Activated CD4-positive, alpha-beta memory T cell treated with anti-CD3 and anti-CD28 coated beads for 36 hours (primary cell): ENCODE data around the gene RBM6. TPM values are rescaled to one million over a fixed set of nuclear protein-coding genes. Genes with fewer than 3 reads are reported as not detected.
"Not testable (repeated sequence)": the region's sequence is repeated elsewhere in the genome, so short reads cannot be mapped to it uniquely, and the experiment has no call there.

Source experiments
- CTCF ChIA-PET: fragments of 350-600 bp; sonication (Branson Sonifier 250); formaldehyde crosslinking; loops from one replicate; lab custom pipeline; 2021; ENCODE audit warnings: antibody characterized with exemption, inconsistent platforms; lab: Charles Lee
- POLR2A ChIA-PET: fragments of 350-600 bp; sonication (Branson Sonifier 250); formaldehyde crosslinking; loops from one replicate; lab custom pipeline; 2021; ENCODE audit warnings: antibody characterized with exemption; lab: Charles Lee
- DNase-seq: peaks from one replicate; pipeline ENCODE4 v3.0.0-alpha.2; 2020
- H3K27ac Mint-ChIP-seq: one replicate; pipeline ENCODE4 v1.8.0; 2021; ENCODE audit warnings: mixed read lengths
- H3K27me3 Mint-ChIP-seq: one replicate; pipeline ENCODE4 v1.8.0; 2021; ENCODE audit warnings: mixed read lengths
- H3K36me3 Mint-ChIP-seq: one replicate; pipeline ENCODE4 v1.8.0; 2021; ENCODE audit warnings: mixed read lengths
- H3K4me1 Mint-ChIP-seq: one replicate; pipeline ENCODE4 v1.8.0; 2021; ENCODE audit warnings: low read depth, mixed read lengths
- H3K4me3 Mint-ChIP-seq: one replicate; pipeline ENCODE4 v1.8.0; 2021; ENCODE audit warnings: mild to moderate bottlenecking, mixed read lengths
- H3K9me3 Mint-ChIP-seq: one replicate; pipeline ENCODE4 v1.8.0; 2021; ENCODE audit warnings: mixed read lengths
- intact Hi-C: fragments of 100-400 bp; cut with micrococcal nuclease; formaldehyde crosslinking; loops from one replicate; pipeline ENCODE4 v1.15.1; 2023
- total RNA-seq, 2 experiments: library from RNA; stranded (reverse); gene quantifications; one replicate each; pipeline ENCODE4 v1.2.3, GENCODE V29; 2021

RBM6 gene
- total RNA-seq, 2 experiments from 2014 or later: 73.5 to 83.7 TPM

GRCh38 chr3:50050361-50050760 lies 110.4 kb downstream of the RBM6 start:
- no peaks in the 10 kb centered on the region for H3K27me3 Mint-ChIP-seq
- intact Hi-C loops: no loop called here
- DNase-seq: no peak
- H3K9me3 Mint-ChIP-seq: no peaks in the 10 kb centered on the region
- H3K4me1 Mint-ChIP-seq: peaks cover 4% of the 10 kb centered on the region
- no peak overlapping the region for H3K27ac Mint-ChIP-seq
- ChIA-PET POLR2A (no interaction called here), CTCF (no interaction called here)
- H3K4me3 Mint-ChIP-seq: no peak overlapping the region
- peaks cover 28% of the 10 kb centered on the region for H3K36me3 Mint-ChIP-seq

- ChIA-PET POLR2A (no interaction called here), CTCF (no interaction called here)
- no peaks in the 10 kb centered on the region for H3K9me3 Mint-ChIP-seq
Measured at GRCh38 chr3:50057756-50058155, 117.8 kb downstream of the RBM6 start.

GRCh38 chr3:50068134-50068533 lies 128.2 kb downstream of the RBM6 start:
- ChIA-PET POLR2A (no interaction called here), CTCF (interaction anchor here (1.0 kb wide), 1 partner anchor 229 kb away, joined by 3 read pairs; no protein-coding TSS in a partner anchor)
- no peak overlapping the region for H3K4me3 Mint-ChIP-seq
- no peaks in the 10 kb centered on the region for H3K27me3 Mint-ChIP-seq
- H3K36me3 Mint-ChIP-seq: peaks cover 40% of the 10 kb centered on the region
- no peaks in the 10 kb centered on the region for H3K4me1 Mint-ChIP-seq
- H3K9me3 Mint-ChIP-seq: no peaks in the 10 kb centered on the region
- intact Hi-C loops: no loop called here
- H3K27ac Mint-ChIP-seq: no peak overlapping the region
- no peak for DNase-seq

More at GRCh38 chr3:50057756-50058155, 117.8 kb downstream of the RBM6 start:
- no peak overlapping the region for H3K4me3 Mint-ChIP-seq
- no peaks in the 10 kb centered on the region for H3K27me3 Mint-ChIP-seq
- intact Hi-C loops: no loop called here
- peaks cover 45% of the 10 kb centered on the region for H3K36me3 Mint-ChIP-seq
- no peak overlapping the region for H3K27ac Mint-ChIP-seq
- no peak for DNase-seq
- H3K4me1 Mint-ChIP-seq: no peaks in the 10 kb centered on the region

GRCh38 chr3:50078091-50078490 lies 138.1 kb downstream of the RBM6 start:
- Mint-ChIP-seq H3K4me1 (peaks cover 16% of the 10 kb centered on the region), H3K36me3 (peaks cover 13% of the 10 kb centered on the region), H3K4me3 (no peak overlapping the region), H3K27ac (peak overlapping the region; percentile 19), H3K9me3 (no peaks in the 10 kb centered on the region), H3K27me3 (no peaks in the 10 kb centered on the region)
- ChIA-PET CTCF (no interaction called here), POLR2A (no interaction called here)
- intact Hi-C loops: no loop called here
- no peak for DNase-seq

GRCh38 chr3:50078622-50079021 lies 138.7 kb downstream of the RBM6 start:
- Mint-ChIP-seq H3K27me3 (no peaks in the 10 kb centered on the region), H3K9me3 (no peaks in the 10 kb centered on the region), H3K4me3 (no peak overlapping the region), H3K36me3 (peaks cover 11% of the 10 kb centered on the region), H3K27ac (peak overlapping the region; percentile 19), H3K4me1 (peaks cover 19% of the 10 kb centered on the region)
- intact Hi-C loops: no loop called here
- DNase-seq: no peak
- CTCF ChIA-PET: no interaction called here
- POLR2A ChIA-PET: no interaction called here

- H3K4me3 Mint-ChIP-seq, CTCF ChIA-PET, H3K9me3 Mint-ChIP-seq, H3K27ac Mint-ChIP-seq, H3K27me3 Mint-ChIP-seq, DNase-seq, POLR2A ChIA-PET, intact Hi-C loops, H3K36me3 Mint-ChIP-seq: not testable (repeated sequence)
- peaks cover 17% of the 10 kb centered on the region for H3K4me1 Mint-ChIP-seq
Measured at GRCh38 chr3:50084951-50085350, 145.0 kb downstream of the RBM6 start.

- Mint-ChIP-seq H3K4me1 (peaks cover 24% of the 10 kb centered on the region), H3K4me3 (peak within 1 kb of the TSS; percentile 98), H3K36me3 (peaks cover 33% of the 10 kb centered on the region), H3K27ac (peak within 1 kb of the TSS; percentile 96), H3K27me3 (no peaks in the 10 kb centered on the region), H3K9me3 (no peaks in the 10 kb centered on the region)
- DNase-seq: peak; percentile 96
- ChIA-PET CTCF (interaction anchor here (1.0 to 1.7 kb wide), 5 partner anchors 148 to 549 kb away, joined by 3 to 5 read pairs (median 4); partner anchors contain the start of gene INKA1), POLR2A (interaction anchor here (1.1 to 1.6 kb wide), 3 partner anchors 12 to 158 kb away, joined by 3 to 4 read pairs (median 3); partner anchors contain the start of gene GNAI2)
- intact Hi-C loops: loop anchor here (1.0 to 2.0 kb wide), 4 partner anchors 66 to 286 kb away; partner anchors contain the start of genes INKA1, RBM6 and SEMA3F
Measured at GRCh38 chr3:50088725-50089608, 149.0 kb downstream of the RBM6 start, which contains the start of gene RBM5. Gene RBM5 (plus strand): TSS chr3:50088919. CDS start chr3:50090435, 1,516 bp downstream.

- H3K27ac Mint-ChIP-seq: peak overlapping the region; percentile 96
- H3K4me1 Mint-ChIP-seq: peaks cover 24% of the 10 kb centered on the region
- intact Hi-C loops: loop anchor here (2.0 kb wide), 2 partner anchors 65 to 287 kb away; partner anchors contain the start of genes INKA1 and SEMA3F
- peak overlapping the region; percentile 98 for H3K4me3 Mint-ChIP-seq
- DNase-seq: no peak
- ChIA-PET POLR2A (interaction anchor here (1.1 to 1.6 kb wide), 3 partner anchors 11 to 159 kb away, joined by 3 to 4 read pairs (median 3); partner anchors contain the start of gene GNAI2), CTCF (interaction anchor here (0.7 to 1.7 kb wide), 5 partner anchors 149 to 287 kb away, joined by 3 to 5 read pairs (median 4); partner anchors contain the start of gene INKA1)
- peaks cover 35% of the 10 kb centered on the region for H3K36me3 Mint-ChIP-seq
- H3K27me3 Mint-ChIP-seq: no peaks in the 10 kb centered on the region
- no peaks in the 10 kb centered on the region for H3K9me3 Mint-ChIP-seq
Measured at GRCh38 chr3:50089609-50089945, 149.6 kb downstream of the RBM6 start.

- Mint-ChIP-seq H3K4me3 (no peak overlapping the region), H3K36me3 (peaks cover 46% of the 10 kb centered on the region), H3K27me3 (no peaks in the 10 kb centered on the region), H3K27ac (peak overlapping the region; percentile 28), H3K4me1 (peaks cover 28% of the 10 kb centered on the region), H3K9me3 (no peaks in the 10 kb centered on the region)
- intact Hi-C loops: no loop called here
- CTCF ChIA-PET: no interaction called here
- no peak for DNase-seq
- POLR2A ChIA-PET: no interaction called here
Measured at GRCh38 chr3:50090984-50091383, 151.0 kb downstream of the RBM6 start.

GRCh38 chr3:50095352-50095998 lies 155.5 kb downstream of the RBM6 start:
- ChIA-PET CTCF (interaction anchor here (0.6 kb wide), 1 partner anchor 256 kb away, joined by 3 read pairs; no protein-coding TSS in a partner anchor), POLR2A (no interaction called here)
- peaks cover 26% of the 10 kb centered on the region for H3K4me1 Mint-ChIP-seq
- intact Hi-C loops: no loop called here
- no peaks in the 10 kb centered on the region for H3K9me3 Mint-ChIP-seq
- no peaks in the 10 kb centered on the region for H3K27me3 Mint-ChIP-seq
- no peak for DNase-seq
- no peak overlapping the region for H3K4me3 Mint-ChIP-seq
- H3K27ac Mint-ChIP-seq: peak overlapping the region; percentile 9
- peaks cover 65% of the 10 kb centered on the region for H3K36me3 Mint-ChIP-seq

GRCh38 chr3:50100386-50100785 lies 160.4 kb downstream of the RBM6 start:
- no peak overlapping the region for H3K4me3 Mint-ChIP-seq
- peaks cover 70% of the 10 kb centered on the region for H3K36me3 Mint-ChIP-seq
- ChIA-PET POLR2A (interaction anchor here (1.3 kb wide), 1 partner anchor 11 kb away, joined by 4 read pairs; the partner anchor contains the start of gene RBM5), CTCF (no interaction called here)
- H3K27ac Mint-ChIP-seq: no peak overlapping the region
- H3K27me3 Mint-ChIP-seq: no peaks in the 10 kb centered on the region
- H3K9me3 Mint-ChIP-seq: no peaks in the 10 kb centered on the region
- peaks cover 19% of the 10 kb centered on the region for H3K4me1 Mint-ChIP-seq
- intact Hi-C loops: no loop called here
- DNase-seq: no peak
